Spleen (tissue), 7 donors: Measurements from ENCODE around the gene MGMT.

ENCODE experiments used
- POLR2A ChIP-seq, 3 donors: fragments of 450-650 bp; IDR thresholded peaks; one replicate each; pipeline ENCODE4 v1.5.1; 2017; ENCODE audit warnings: antibody characterized with exemption in 3 of 3, mild to moderate bottlenecking in 1 of 3
- TF ChIP-seq, protein P1 (sequence below), 11 experiments: fragments of 200-600 bp in 7 of 11; fragments of 450-650 bp in 4 of 11; sonication (generic) in 4 of 11; IDR thresholded peaks in 8 of 11; conservative IDR thresholded peaks in 3 of 11; 1 replicate in 7 of 11; 2 replicates in 4 of 11; pipeline versions ENCODE4 v1.4.0 to v1.8.0; 2016 to 2021; ENCODE audit warnings: antibody characterized with exemption in 11 of 11, inconsistent platforms in 4 of 11, mild to moderate bottlenecking in 1 of 11
- donor health status: DM: no; HTN: no; CAD: no; lungs with moderate emphysema.
- donor health status: DM: no; HTN: no; CAD: no.
- donor health status: DM: no; HTN: no; CAD: no.

DNA sequence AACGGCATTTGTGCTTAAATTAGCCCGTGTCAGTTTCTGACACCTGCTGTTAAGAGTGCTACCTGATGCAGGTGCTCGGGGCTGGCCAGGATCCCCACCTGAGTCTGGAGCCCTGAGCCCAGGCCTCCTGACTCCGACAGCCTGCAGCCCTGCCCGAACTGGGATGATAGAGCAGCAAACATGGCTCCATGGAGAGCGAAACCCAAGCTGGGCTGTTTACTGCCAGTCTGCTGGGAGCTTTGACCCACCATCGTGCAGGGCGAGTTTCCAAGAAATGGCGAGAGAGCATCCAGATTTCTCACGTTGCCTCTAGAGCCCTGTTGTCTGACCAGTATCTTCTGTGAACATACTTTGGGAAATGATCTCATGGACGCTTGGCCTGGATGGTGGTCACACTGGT is 66.2 kb downstream of the MGMT start:
- no peak for TF ChIP-seq POLR2A (IDR thresholded peaks at IDR 0.05)
- TF ChIP-seq, protein P1, sequence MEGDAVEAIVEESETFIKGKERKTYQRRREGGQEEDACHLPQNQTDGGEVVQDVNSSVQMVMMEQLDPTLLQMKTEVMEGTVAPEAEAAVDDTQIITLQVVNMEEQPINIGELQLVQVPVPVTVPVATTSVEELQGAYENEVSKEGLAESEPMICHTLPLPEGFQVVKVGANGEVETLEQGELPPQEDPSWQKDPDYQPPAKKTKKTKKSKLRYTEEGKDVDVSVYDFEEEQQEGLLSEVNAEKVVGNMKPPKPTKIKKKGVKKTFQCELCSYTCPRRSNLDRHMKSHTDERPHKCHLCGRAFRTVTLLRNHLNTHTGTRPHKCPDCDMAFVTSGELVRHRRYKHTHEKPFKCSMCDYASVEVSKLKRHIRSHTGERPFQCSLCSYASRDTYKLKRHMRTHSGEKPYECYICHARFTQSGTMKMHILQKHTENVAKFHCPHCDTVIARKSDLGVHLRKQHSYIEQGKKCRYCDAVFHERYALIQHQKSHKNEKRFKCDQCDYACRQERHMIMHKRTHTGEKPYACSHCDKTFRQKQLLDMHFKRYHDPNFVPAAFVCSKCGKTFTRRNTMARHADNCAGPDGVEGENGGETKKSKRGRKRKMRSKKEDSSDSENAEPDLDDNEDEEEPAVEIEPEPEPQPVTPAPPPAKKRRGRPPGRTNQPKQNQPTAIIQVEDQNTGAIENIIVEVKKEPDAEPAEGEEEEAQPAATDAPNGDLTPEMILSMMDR (IDR thresholded peaks at IDR 0.05 in 8 of 11, conservative IDR thresholded peaks at IDR 0.05 in 3 of 11): no peak
